GM06990 (cell line): ENCODE measurements around the gene CHIT1.

ENCODE experiments used
- DNase-seq: peaks from one replicate; pipeline ENCODE4 v3.0.0-alpha.2; 2011; ENCODE audit not compliant: insufficient read length; ENCODE audit errors: extremely low read depth
- H3K27me3 ChIP-seq: replicated peaks from 2 replicates; pipeline ENCODE4 v1.6.0; 2011; ENCODE audit warnings: low read length; ENCODE audit not compliant: control insufficient read depth, insufficient read depth
- H3K36me3 ChIP-seq: 2 replicates; pipeline ENCODE4 v1.5.1; 2011; ENCODE audit warnings: low read length; ENCODE audit not compliant: control insufficient read depth, insufficient read depth
- H3K4me3 ChIP-seq: replicated peaks from 2 replicates; pipeline ENCODE4 v1.5.1; 2011; ENCODE audit warnings: low read depth, mild to moderate bottlenecking, control low read depth, low read length
- TF ChIP-seq, protein P1 (sequence below): IDR thresholded peaks from 2 replicates; pipeline ENCODE4 v1.5.1; 2011; ENCODE audit warnings: low read length, control low read depth, mild to moderate bottlenecking, inconsistent platforms; ENCODE audit not compliant: insufficient read depth, poor library complexity, severe bottlenecking

CHIT1 gene

DNA sequence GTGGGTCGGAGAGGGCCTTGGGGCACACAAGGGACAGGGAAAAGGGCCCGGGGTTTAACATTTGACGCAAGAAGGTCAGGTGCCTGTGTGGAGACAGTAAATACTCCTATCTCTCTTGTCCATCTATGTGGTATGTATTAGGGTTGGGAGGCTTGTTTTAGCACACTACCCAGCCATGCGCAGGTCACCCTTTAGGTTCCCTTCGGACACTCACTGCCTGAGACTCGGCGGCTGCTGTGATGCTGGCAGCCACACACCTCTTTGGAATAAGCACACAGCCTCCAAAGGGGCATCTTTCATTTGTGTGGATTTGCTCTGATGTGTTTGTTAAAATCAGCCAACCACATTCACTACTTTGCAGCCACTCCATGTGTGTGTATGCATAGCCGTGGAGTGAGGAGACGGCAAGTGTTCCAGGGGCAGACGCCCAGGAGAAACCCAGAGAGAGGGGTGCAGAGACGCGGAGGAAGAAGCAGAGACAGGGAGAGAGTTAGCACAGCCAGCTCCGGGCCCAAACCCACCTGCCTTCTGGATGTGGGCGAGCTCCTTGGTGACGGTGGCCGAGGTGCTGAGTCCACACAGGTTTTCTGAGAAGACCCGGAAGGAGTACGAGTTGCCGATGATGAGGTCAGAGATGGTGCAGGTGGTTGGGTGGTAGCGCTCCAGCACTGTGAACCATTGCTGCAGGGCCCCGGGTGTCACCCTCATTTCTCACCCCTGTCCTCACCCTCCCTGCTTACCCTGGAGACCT is 59.5 kb downstream of the CHIT1 start:
- H3K4me3 ChIP-seq = no peak overlapping the region
- TF ChIP-seq, protein P1, sequence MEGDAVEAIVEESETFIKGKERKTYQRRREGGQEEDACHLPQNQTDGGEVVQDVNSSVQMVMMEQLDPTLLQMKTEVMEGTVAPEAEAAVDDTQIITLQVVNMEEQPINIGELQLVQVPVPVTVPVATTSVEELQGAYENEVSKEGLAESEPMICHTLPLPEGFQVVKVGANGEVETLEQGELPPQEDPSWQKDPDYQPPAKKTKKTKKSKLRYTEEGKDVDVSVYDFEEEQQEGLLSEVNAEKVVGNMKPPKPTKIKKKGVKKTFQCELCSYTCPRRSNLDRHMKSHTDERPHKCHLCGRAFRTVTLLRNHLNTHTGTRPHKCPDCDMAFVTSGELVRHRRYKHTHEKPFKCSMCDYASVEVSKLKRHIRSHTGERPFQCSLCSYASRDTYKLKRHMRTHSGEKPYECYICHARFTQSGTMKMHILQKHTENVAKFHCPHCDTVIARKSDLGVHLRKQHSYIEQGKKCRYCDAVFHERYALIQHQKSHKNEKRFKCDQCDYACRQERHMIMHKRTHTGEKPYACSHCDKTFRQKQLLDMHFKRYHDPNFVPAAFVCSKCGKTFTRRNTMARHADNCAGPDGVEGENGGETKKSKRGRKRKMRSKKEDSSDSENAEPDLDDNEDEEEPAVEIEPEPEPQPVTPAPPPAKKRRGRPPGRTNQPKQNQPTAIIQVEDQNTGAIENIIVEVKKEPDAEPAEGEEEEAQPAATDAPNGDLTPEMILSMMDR = no peak
- H3K27me3 ChIP-seq = no peaks in the 10 kb centered on the region; the same call in 1 of the 2 replicates
- no peaks in the 10 kb centered on the region for H3K36me3 ChIP-seq
- DNase-seq = no peak

DNA sequence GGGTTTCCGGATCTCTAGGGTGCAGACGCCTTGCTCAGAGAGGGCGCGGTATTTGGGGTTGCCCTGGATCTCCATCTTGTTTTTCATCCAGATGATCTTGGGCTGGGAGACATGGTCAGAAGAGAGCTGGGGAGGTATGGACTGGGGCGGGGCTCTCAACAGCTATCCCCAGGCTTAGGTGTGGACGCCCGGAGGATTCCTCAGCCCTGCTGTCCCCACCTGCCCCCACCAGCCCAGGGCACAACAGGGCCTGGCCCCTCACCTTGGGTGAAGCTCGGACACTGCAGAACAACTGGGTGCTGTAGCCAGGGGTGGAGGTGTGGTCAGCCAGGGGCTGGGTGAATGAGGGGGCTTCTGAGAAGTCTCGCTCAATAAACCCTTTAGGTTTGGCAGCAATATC is 60.5 kb downstream of the CHIT1 start:
- Histone ChIP-seq H3K4me3 (no peak overlapping the region), H3K27me3 (no peaks in the 10 kb centered on the region; the same call in 1 of the 2 replicates), H3K36me3 (no peaks in the 10 kb centered on the region)
- TF ChIP-seq, protein P1 = no peak
- no peak for DNase-seq

DNA sequence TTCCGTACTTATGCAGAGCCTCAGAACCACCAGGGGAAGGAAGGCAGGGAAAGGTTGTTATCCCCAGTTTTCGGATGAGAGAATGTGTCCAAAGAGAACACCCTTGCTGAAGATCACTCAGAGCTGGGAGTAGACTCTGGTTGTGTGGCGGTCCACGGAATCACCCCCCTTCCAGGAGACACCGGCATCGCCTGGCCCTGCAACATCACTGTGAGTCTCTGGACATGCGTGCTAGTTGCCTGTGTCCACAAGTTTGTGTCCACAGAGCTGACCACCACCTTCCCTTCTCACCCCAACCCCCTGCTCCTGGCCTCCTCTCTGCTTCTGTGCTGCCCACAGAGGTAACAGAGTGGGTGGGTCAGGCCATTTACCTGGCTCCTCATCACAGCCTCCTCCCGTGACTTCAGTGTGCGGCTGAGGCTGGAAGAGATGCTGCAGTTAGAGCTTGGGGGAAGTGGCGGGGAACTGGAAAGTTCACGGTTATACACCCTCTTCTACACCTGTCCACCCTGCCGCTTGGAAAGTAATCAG is 61.2 kb downstream of the CHIT1 start:
- TF ChIP-seq, protein P1 = no peak
- Histone ChIP-seq H3K4me3 (no peak overlapping the region), H3K27me3 (no peaks in the 10 kb centered on the region; the same call in 1 of the 2 replicates), H3K36me3 (no peaks in the 10 kb centered on the region)
- DNase-seq = no peak

DNA sequence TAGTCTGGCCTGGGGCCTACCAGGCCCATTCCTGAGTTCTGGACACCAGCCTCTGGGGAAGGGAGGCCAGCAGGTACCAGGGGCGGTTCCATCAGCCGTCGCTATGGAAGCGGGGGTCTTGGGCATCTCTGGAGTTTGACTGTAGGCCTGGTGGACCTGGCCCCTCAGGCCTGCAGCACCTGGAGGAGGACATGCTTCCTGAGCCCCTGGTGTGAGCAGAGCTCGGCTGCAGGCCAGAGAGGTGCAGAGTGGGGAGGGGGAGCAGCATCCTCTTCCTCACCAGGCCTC is 61.6 kb downstream of the CHIT1 start:
- DNase-seq = no peak
- no peak overlapping the region for H3K4me3 ChIP-seq
- no peaks in the 10 kb centered on the region for H3K36me3 ChIP-seq
- no peaks in the 10 kb centered on the region; the same call in 1 of the 2 replicates for H3K27me3 ChIP-seq
- TF ChIP-seq, protein P1 = no peak

DNA sequence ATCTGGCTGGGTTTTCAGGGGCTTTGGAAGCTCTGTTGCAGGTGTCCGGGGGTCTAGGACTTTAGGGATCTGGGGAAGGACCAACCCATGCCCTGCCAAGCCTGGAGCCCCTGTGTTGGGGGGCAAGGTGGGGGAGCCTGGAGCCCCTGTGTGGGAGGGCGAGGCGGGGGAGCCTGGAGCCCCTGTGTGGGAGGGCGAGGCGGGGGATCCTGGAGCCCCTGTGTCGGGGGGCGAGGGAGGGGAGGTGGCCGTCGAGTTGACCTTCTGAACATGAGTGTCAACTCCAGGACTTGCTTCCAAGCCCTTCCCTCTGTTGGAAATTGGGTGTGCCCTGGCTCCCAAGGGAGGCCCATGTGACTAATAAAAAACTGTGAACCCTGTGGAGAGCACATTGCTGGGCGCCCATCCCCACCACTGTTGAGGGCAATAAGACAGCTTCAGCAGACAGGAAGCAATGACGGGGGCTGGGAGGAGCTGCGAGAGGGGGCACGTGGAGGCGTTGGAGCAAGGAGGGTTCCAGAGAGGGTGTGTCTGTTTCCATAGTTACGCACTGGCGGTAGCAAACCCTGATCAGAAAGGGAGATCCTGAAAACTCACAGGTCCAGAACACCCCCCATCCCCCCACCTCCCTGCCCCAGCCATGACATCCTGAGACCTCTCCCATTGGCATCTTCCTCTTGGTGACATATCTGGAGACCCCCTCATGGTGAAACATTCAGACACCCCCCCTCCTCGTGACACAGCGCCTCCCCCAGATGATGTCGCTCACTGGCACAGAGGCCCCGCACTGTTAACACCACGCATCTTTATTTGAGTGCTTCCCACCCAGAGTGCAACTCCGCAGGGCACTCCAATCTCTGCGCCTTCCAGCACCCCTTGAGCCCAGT is 62.2 kb downstream of the CHIT1 start:
- no peak for DNase-seq
- H3K36me3 ChIP-seq = no peaks in the 10 kb centered on the region
- no peak overlapping the region for H3K4me3 ChIP-seq
- TF ChIP-seq, protein P1 = no peak
- H3K27me3 ChIP-seq = no peaks in the 10 kb centered on the region; the same call in 1 of the 2 replicates
